Stimulated activated CD4-positive, alpha-beta T cell treated with anti-CD3 and anti-CD28 coated beads, Interleukin-12 subunit alpha, Interleukin-12 subunit beta, amount 100 ng/mL, for 4 hours (primary cell): Measurements from ENCODE around the gene COX20.
A peak's percentile ranks its signal among the peaks of the same experiment; 100 is the strongest.
"Not testable (repeated sequence)": the region's sequence is repeated elsewhere in the genome, so short reads cannot be mapped to it uniquely, and the experiment has no call there.

ENCODE experiments used
- DNase-seq: peaks from one replicate; pipeline ENCODE4 v3.0.0-alpha.2; 2020

Gene COX20

DNA sequence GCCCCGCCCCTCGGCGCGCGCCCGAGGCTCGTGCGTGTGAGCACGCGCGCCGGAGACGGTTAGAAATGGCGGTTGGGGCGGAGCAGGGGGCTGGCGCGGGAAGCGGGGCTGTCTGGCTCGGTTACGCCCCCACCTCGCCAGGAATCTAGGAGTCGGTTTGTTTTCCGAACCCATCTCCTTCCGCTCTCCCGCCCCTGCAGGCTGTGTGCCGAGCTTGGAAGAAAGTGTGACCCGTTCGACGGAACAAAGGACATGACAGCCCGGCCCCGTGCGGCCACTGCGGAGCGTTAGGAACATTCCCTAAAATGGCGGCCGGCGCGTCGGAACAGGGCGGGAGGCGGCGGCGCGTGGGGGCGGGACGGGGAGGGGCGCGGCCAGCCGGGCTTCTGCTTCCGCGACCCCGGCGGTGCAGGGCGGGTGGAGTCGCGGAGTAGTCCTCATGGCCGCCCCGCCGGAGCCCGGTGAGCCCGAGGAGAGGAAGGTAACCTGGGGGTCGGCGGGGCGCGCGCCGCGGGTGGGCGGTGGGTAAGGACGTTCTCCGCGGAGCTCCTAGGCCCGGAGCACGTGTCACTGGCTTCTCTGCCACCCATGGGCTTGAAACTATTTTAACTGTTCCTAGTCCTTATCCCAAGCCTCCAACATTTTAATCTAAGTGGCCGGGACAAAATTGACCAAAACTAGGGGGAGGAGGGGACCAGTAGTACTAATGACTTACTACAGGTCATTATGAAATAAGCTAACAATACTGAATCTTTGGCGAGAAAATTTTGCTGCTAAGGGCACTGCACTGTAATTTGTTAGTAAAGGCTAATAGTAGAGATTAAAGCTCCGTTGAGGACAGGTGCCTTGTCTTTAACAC lies at the start of gene COX20:
Gene COX20 (plus strand): TSS at position 383 of the 859 bp plus-strand sequence. CDS start 57 bp downstream, at position 440.
- DNase-seq = peak; percentile 89

- no peak for DNase-seq
Measured at GRCh38 chr1:244788493-244789275, 46.8 kb upstream of the COX20 start.

GRCh38 chr1:244789276-244789580 lies 46.2 kb upstream of the COX20 start:
- no peak for DNase-seq

DNA sequence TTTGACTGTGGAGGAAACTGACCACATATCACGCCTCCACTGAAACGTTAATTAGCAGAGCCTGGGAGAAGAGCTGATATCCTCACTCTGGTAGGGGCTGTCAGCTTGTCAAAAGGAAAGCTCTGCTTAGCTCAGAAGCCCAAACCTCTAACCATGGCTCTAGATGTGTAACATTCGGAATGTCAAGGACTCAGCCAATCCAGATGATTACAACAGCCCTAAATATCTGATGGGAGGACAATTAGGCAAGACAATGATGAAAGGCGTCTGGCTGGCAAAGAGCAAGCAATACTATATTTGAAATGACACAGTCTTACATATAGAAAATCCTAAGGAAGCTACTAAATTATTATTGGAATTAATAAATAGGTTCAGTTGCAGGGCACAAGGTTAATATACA lies 45.7 kb upstream of the COX20 start:
- DNase-seq = no peak

GRCh38 chr1:244791061-244791460 lies 44.4 kb upstream of the COX20 start:
- DNase-seq = no peak

DNA sequence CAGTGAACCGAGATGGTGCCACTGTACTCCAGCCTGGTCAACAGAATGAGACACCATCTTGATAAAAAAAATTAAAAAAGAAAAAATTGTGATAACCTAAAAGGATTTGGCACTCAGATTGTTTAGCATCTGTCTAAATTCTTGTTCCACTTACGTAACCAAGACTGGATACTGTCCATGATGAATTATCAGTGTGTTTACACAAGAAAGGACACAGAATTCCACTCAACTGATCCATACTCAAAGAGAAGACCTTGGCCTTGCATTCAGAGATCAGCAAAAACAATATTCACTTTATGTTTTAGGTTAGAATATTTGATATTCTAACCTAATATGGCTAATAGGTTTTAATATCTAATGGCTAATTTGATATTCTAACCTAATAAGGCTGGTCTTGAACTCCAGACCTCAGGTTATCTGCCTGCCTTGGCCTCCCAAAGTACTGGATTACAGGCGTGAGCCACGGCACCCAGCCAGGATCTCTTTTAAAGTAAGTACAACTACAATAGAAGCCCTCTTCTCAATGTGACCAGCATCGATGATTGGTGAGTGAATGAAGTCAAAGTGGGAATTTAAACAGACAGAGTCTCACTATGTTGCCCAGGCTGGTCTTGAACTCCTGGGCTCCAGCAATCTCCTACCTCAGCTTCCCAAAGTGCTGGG lies 43.1 kb upstream of the COX20 start:
- DNase-seq = no peak

GRCh38 chr1:244794071-244794470 lies 41.4 kb upstream of the COX20 start:
- DNase-seq = no peak

- DNase-seq = not testable (repeated sequence)
Measured at GRCh38 chr1:244794516-244794915, 40.9 kb upstream of the COX20 start.

DNA sequence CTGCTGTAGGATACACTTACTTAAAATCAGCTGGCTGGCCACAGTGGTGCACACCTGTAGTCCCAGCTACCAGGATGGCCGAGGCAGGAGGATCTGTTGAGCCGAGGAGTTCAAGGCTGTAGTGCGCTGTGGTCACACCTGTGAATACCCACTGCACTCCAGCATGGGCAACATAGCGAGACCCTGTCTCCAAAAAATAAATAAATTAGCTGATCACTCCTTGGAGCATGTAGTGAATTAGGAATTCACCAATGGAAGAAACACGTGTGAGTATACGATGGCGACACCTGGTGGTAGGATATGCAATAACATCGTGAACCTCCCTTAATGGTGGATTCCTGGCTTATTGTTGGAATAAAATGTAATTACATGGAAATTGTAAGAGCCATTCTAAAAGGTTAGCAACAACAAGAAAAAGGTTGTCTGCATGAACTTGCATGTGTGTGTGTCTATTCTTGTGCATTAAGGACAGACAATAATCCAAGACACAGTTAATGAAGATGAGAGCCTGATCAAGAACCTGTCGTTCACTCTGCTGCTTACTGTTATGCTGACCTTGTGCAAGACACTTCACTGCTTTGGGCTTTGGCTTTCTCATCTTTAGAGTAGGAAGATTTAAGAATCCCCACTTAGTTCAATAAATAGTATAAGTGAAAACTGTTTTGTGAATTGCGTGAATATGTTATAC lies 38.6 kb upstream of the COX20 start:
- DNase-seq = peak; percentile 37

GRCh38 chr1:244800821-244801220 lies 34.6 kb upstream of the COX20 start:
- DNase-seq = no peak

DNA sequence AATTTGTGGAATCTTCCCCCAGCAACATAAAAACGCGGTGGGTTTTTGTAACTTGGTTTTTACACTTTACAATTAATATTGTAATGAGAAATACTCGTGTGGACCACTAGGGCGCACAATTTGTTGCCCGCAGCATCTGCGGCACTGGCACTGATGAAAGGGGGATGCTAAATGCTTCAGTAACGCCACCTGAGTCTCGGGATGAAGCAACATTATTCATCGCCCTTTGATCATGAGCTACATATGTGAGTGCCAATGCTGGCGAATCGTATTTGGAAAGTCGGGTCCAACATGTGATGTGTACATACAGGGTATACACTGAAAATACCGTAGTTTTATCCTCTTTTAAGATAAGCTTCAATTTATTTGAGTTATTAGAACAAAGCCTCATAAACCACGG lies 34.2 kb upstream of the COX20 start:
- peak; percentile 38 for DNase-seq

DNA sequence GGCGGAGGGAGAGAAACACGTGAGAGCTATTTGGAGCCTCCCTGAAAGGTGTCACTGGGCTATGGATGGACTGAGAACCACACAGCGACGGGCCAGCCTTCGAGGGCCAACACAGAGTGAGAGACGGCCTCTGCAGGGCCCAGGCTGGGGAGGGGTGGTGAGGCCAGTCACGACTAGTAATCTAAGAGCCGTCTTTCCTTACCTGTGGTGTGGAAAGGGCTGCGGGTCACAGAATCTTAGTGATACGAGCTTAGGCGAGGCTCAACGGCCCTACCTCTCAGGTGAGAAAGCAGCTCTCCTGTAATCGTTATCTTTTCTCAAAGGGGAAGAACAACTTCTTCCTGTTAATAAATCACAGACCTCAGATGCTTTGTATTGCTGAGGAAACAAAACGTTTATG lies 33.4 kb upstream of the COX20 start:
- no peak for DNase-seq

DNA sequence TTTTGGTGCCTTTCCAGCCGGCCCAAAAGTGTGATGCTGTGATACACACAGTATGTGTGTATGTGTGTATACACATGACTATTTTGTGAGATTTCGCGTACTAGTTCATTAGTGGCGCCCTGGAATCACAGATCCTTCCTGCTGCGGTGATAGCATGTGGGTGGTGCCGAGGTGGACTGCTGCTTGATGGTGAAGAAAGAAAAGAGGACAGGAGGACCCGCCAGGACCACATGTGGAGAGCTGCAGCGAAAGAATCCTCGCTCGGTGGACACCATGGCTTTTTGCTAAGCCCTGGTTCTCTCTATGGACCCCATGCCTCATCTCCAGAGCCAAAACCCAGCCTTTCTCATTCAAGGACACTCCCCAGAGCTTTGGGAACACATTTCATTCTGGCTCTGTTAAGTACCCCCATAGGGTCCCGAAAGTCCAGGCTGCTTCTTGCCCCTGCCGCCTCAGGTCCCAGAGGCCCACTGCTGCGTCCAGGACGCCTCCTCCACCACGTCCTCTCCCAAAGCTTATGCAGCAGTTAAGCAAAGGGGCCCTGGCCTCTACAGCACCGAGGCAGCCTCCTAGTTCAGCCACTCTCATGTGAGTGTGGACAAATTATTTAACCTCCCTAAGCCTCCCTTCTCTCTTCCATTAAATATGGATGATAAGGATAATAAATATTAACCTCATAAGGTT lies 32.8 kb upstream of the COX20 start:
- no peak for DNase-seq

- DNase-seq = no peak
Measured at GRCh38 chr1:244804841-244805240, 30.6 kb upstream of the COX20 start.

DNA sequence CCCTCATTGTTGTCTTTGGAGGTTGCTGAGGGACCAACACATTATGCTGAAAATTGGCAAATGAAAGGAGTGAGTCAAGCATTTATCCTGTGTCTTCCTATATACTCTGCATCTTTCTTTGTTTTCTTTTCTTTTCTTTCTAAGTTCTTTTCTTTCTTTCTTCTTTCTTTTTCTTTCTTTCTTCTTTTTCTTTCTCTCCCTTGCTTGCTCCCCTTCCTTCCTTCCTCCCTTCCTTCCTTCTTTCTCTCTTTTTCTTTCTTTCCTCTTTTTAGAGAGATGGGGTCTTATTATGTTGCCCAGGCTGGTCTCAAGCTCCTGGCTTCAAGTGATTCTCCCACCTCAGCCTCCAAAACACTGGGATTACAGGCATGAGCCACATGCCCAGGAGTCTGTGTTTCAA lies 28.3 kb upstream of the COX20 start:
- DNase-seq = no peak

GRCh38 chr1:244810221-244810620 lies 25.2 kb upstream of the COX20 start:
- no peak for DNase-seq

DNA sequence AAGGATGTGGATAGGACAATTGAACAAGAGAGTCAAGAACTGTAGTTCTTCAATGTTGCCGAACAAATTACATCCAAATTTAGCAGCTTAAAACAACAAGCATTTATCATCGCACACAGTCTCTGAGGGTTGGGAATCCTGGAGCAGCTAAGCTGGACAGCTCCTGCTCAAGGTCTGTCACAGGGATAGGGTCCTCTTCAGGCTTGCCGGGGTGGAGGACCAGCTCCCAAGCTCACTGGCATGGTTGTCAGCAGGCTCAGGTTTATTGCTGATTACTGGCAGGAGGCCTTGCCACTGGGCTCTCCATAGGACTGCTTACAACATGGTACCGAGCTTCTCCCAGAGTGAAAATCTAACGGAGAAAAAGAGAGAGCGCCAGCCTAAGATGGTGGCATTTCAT lies 22.1 kb upstream of the COX20 start:
- no peak for DNase-seq

GRCh38 chr1:244815600-244816099 lies 19.8 kb upstream of the COX20 start:
- no peak for DNase-seq

DNA sequence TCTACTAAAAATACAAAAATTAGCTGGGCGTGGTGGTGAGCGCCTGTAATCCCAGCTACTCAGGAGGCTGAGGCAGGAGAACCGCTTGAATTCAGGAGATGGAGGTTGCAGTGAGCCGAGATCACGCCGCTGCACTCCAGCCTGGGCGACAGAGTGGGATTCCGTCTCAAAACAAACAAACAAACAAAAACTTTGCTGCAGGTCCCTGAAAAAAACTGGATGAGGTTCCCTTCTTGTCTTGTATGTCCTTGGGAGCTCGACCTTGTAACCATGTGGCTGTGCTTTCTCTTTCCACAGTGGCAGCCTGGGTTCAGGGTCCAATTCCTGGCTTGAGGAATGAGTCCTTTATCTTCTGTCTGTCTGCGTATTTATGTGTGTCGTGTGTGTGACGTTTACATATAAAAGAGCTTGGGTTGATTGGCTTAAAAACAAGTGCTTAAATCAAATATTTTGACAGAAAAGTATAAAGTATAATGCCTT lies 18.0 kb upstream of the COX20 start:
- no peak for DNase-seq

DNA sequence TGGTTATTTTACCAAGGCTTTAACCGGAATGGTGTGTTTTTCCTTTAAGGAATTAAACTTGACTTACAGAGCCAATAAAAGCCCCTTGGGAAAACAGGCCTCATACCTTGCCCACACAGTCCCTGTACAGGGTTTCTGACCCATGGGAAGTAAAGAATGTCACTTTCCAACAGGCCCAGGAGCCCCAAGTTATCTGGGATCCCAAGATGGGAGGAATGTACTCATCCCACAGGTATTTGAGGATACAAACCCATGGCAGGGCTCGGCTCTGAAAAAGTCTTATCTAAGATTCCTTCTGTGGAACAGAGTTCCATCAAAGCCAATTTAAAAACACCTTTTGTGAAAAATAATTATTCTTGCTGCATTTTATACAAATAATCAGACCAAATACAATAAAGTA lies 15.3 kb upstream of the COX20 start:
- DNase-seq = no peak

- DNase-seq = no peak
Measured at GRCh38 chr1:244821134-244821533, 14.3 kb upstream of the COX20 start.

DNA sequence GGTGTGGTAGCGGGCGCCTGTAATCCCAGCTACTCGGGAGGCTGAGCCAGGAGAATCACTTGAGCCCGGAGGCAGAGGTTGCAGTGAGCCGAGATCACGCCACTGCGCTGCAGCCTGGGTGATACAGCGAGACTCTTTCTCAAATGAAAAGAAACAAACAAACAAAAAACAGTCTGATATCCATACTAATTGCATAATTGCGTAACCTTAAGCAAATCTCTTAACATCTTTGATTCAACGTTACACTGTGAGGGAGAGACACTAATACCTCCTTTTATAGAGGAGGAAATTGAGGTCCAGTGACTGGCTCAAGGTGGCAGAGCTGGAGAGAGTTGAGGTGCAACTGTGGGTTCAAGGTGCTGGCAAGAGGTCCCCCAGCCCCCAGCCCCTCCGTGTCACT lies 12.6 kb upstream of the COX20 start:
- DNase-seq = no peak
